ENCODE measurements around the gene TXNRD2.
A peak's percentile ranks its signal among the peaks of the same experiment; 100 is the strongest.

TXNRD2 gene

GRCh38 chr22:19966908-19967750, 25.5 kb upstream of the TXNRD2 start:
- no peak for DNase-seq (ENCODE audit: low read depth)
- H3K4me3 ChIP-seq (ENCODE audit: low read depth, low read length), result no peak overlapping the region
- in situ Hi-C loops (cut with HindIII; ENCODE audit: low sequenced_read_pairs), result no loop called here
- TF ChIP-seq CTCF (IDR thresholded peaks at IDR 0.05; ENCODE audit: low read depth, low read length, missing control alignments), result no peak

DNA sequence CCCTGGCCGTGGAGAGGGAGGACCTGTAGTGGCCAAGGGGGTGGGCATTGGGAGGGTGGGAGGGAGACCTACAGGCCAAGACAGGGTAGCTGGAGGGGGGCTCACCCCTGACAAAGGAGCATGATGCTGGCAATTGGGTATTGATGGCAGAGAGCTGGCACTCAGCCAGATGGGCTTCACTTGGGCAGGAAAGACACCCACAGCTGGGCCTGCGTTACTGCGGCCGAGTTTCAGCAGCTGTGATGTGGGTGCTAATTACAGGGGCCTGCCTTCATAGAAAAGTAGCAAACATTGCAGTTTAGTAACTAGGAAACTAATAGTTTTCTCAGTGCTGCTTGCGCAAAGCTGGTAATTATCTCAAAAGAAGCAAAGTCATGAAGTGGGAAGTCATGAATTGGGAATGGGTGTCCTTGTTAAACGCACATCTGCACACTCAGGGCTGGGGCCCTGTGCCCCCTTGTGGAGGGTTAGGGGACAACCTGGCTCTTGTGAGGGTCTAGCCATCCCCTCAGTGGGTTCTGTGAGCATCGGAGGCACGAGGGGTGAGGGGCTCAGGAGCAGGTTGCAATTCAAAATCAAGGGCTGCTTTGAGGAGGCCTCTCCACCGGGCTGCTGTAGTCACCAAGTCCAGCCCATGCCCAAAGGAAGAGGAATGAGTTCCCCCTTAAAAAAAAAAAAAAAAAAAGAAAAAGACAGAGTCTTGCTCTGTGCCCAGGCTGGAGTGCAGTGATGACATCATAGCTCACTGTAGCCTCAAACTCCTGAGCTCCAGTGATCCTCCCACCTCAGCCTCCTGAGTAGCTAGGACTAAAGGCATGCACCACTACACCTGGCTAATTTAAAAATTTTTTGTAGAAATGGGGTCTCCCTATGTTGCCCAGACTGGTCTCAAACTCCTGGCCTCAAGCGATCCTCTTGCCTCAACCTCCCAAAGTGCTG, 24.4 kb upstream of the TXNRD2 start:
- H3K4me3 ChIP-seq (ENCODE audit: low read depth, low read length), result no peak overlapping the region
- in situ Hi-C loops (cut with HindIII; ENCODE audit: low sequenced_read_pairs), result no loop called here
- peak; percentile 57 for TF ChIP-seq CTCF (IDR thresholded peaks at IDR 0.05; ENCODE audit: low read depth, low read length, missing control alignments)
- no peak for DNase-seq (ENCODE audit: low read depth)

GRCh38 chr22:19964701-19965386, 23.2 kb upstream of the TXNRD2 start:
- H3K4me3 ChIP-seq (ENCODE audit: low read depth, low read length), result no peak overlapping the region
- no peak for TF ChIP-seq CTCF (IDR thresholded peaks at IDR 0.05; ENCODE audit: low read depth, low read length, missing control alignments)
- in situ Hi-C loops (cut with HindIII; ENCODE audit: low sequenced_read_pairs), result no loop called here
- DNase-seq (ENCODE audit: low read depth), result no peak

DNA sequence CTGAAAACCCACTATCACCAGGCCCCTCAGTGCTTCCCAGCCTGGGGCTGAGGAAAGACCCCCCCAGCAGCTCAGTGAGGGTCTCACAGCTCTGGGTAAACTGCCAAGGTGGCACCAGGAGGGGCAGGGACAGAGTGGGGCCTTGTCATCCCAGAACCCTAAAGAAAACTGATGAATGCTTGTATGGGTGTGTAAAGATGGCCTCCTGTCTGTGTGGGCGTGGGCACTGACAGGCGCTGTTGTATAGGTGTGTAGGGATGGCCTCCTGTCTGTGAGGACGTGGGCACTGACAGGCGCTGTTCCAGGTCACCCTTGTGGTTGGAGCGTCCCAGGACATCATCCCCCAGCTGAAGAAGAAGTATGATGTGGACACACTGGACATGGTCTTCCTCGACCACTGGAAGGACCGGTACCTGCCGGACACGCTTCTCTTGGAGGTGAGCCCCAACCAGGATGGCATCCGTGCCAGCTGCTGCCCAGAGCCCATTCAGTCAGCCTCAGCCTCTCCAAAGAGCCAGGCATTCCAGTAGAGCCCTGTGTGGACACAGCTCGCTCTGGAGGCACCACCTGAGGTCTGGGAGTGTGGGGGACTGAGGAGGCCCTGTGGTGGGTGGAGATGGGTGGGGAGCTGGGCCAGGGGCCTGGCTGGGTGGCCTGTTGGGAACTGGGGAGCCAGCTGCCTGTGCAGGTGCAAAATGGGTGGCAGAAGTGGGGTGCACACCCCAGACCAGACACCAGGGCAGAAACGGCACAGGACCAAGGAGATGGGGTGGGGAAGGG, 22.4 kb upstream of the TXNRD2 start:
- H3K4me3 ChIP-seq (ENCODE audit: low read depth, low read length), result no peak overlapping the region
- in situ Hi-C loops (cut with HindIII; ENCODE audit: low sequenced_read_pairs), result no loop called here
- TF ChIP-seq CTCF (IDR thresholded peaks at IDR 0.05; ENCODE audit: low read depth, low read length, missing control alignments), result no peak
- DNase-seq (ENCODE audit: low read depth), result no peak

DNA sequence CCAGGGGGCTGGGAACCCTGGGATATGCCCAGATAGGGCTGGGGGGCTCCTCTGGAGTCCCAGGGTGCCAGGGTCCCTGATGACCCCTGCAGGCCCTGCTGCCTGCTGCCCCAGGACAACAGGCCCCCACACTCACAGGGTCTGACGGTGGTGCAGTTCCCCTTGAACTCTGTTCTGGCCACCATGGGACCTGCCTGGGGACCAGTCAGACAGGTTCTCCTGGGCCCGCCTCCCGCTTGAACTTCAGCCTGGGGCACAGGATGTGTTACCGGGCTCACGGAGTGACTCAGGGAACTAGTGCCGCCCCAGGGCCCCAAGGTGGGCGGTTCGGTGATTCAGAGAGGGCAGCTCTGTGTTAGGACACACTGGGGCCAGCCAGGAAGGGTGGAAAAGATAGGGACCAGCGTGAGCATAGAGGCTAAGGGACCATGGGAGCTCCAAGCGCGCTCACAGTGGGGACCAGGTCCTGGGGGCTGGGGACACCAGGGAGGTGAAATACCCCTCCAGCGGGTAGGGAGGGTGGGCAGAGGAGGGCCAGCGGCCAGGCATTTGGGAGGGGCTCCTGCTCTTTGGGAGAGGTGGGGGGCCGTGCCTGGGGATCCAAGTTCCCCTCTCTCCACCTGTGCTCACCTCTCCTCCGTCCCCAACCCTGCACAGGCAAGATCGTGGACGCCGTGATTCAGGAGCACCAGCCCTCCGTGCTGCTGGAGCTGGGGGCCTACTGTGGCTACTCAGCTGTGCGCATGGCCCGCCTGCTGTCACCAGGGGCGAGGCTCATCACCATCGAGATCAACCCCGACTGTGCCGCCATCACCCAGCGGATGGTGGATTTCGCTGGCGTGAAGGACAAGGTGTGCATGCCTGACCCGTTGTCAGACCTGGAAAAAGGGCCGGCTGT, 21.5 kb upstream of the TXNRD2 start:
- no peak for DNase-seq (ENCODE audit: low read depth)
- H3K4me3 ChIP-seq (ENCODE audit: low read depth, low read length), result no peak overlapping the region
- no peak for TF ChIP-seq CTCF (IDR thresholded peaks at IDR 0.05; ENCODE audit: low read depth, low read length, missing control alignments)

More for the DNA sequence above, 21.5 kb upstream of the TXNRD2 start:
- in situ Hi-C loops (cut with HindIII; ENCODE audit: low sequenced_read_pairs), result no loop called here
